ENCODE data around the gene MIEN1.
"Not testable (repeated sequence)": the region's sequence is repeated elsewhere in the genome, so short reads cannot be mapped to it uniquely, and the experiment has no call there.

Gene MIEN1

GRCh38 chr17:39738983-39739884 is 8.9 kb upstream of the MIEN1 start:
- DNase-seq = no peak

- peak; percentile 43 for DNase-seq
Measured at GRCh38 chr17:39738568-39738901, 8.2 kb upstream of the MIEN1 start.

GRCh38 chr17:39737760-39738567 is 7.6 kb upstream of the MIEN1 start, which contains the start of gene GRB7:
GRB7 (plus strand) TSS chr17:39737938; CDS start chr17:39742302, 4,364 bp downstream.
- no peak for DNase-seq

GRCh38 chr17:39737206-39737759 is 7.0 kb upstream of the MIEN1 start:
- no peak for DNase-seq

GRCh38 chr17:39736319-39737165 is 6.2 kb upstream of the MIEN1 start:
- DNase-seq = no peak

GRCh38 chr17:39735882-39736281 is 5.5 kb upstream of the MIEN1 start:
- no peak for DNase-seq

GRCh38 chr17:39732586-39732985 is 2.3 kb upstream of the MIEN1 start:
- no peak for DNase-seq

- DNase-seq = no peak
Measured at GRCh38 chr17:39729280-39729851, 966 bp downstream of the MIEN1 start.

GRCh38 chr17:39727556-39727955 is 2.8 kb downstream of the MIEN1 start:
- no peak for DNase-seq

GRCh38 chr17:39726617-39727016 is 3.7 kb downstream of the MIEN1 start:
- no peak for DNase-seq

- not testable (repeated sequence) for DNase-seq
Measured at GRCh38 chr17:39725923-39726322, 4.4 kb downstream of the MIEN1 start.

- no peak for DNase-seq
Measured at GRCh38 chr17:39724731-39725130, 5.6 kb downstream of the MIEN1 start.

GRCh38 chr17:39722965-39723848 is 7.1 kb downstream of the MIEN1 start:
- no peak for DNase-seq

GRCh38 chr17:39722104-39722503 is 8.2 kb downstream of the MIEN1 start:
- DNase-seq = no peak

GRCh38 chr17:39719563-39720355 is 10.6 kb downstream of the MIEN1 start:
- no peak for DNase-seq

GRCh38 chr17:39717660-39718059 is 12.7 kb downstream of the MIEN1 start:
- no peak for DNase-seq

- no peak for DNase-seq
Measured at GRCh38 chr17:39716879-39717536, 13.3 kb downstream of the MIEN1 start.

GRCh38 chr17:39716073-39716818 is 14.1 kb downstream of the MIEN1 start:
- no peak for DNase-seq

Data from activated CD8-positive, alpha-beta memory T cell treated with anti-CD3 and anti-CD28 coated beads, Interleukin-2, amount 50 U/mL, for 4 hours (primary cell).